Glomerular visceral epithelial cell (primary cell): ENCODE data around the gene TMEM204.
A peak's percentile ranks its signal among the peaks of the same experiment; 100 is the strongest.

Experiments
- DNase-seq: peaks from one replicate; pipeline ENCODE4 v3.0.0-alpha.2; 2016; ENCODE audit errors: extremely low spot score

TMEM204 gene

DNA sequence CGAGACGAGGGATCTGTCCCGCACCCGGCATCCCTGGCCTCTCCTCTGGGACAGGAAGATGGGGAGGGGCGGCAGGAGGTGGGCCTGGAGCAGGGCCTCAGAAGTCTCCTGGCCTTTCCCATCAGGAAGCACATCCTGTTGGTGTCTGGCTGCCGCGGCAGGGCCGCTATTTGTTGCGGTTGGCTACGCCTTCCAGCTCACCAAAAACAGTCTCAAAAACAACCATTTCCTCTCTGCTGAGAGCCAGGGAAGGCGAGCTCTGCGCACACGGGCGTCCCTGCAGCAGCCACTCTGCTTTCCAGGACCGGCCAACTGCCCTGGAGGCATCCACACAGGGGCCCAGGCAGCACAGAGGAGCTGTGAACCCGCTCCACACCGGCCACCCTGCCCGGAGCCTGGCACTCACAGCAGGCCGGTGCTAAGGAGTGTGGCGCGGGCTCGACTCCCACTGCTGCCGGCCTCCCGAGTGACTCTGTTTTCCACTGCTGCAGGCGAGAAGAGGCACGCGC, at the start of gene TMEM204:
Gene TMEM204, plus strand, starts transcription at position 224 of the 509 bp plus-strand sequence. CDS start 610 bp downstream, outside the sequence.
- DNase-seq: no peak

DNA sequence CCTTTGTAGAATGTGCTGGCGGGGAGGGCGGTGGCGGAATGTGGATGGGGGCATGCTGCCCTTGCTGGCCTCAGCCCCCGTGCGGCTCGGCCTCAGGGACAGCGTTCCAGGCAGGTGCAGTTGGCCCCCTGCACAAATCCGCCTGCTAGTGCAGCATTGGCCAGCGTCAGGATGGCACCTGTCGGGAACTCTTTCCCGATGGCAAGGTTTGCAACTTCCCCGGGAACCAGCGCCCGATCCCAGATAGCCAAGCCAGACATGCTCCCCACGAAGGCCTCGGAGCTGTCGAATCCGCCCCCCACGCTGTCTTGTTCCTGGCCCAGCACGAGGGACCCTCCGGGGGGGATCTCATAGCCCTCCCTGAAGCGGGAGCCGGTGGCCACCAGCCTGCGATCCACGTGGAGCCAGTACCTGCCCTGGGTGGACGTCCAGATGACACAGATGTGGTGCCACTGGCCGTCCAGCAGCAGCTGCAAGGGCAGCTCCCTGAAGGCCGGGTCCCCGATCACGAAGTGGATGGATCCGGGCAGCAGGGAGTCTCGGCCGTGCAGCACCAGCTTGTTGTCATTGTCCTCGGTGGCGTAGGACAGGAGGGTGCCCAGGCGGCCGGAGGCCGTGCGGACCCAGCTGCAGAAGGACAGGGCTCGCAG, 47.5 kb upstream of the TMEM204 start:
- DNase-seq: no peak

DNA sequence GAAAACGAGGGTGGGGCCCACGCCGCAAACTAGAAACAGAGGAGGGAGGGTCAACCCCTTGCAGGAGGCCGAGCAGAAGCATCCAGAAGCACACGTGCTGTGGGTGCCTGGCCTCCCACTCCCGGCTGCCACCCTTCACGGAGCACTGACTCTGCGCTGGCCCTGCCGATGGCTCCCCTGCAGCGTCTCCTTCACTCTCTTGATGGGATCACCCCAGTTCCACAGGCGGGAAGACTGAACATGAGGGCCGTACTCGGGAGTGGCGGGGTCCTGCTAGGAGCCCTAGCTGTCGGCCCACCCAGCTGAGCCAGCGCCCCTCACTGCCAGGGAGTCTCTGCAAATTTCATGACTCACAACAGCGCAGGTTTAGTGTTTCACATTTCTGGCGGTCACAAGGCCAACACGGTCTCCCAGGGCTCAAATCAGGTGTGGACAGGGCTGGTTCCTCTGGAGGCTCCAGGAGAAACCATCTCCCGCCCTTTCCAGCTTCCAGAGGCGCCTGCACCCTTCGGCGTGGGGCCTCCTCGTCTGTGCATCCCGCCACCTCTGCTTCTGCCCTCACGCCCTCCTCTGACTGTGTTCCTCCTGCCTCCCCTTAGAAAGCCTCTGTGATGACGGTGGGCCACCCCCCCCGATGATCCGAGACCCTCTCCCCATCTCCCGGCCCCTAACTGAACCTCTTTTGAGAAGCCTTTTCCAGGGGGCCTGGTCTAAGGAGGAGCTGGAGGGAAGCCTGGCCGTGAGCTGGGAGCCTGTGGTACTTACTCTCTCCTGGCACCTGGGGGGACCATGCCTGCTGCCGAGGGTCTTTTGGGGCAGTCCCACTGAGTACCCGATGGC, 46.7 kb upstream of the TMEM204 start:
- no peak for DNase-seq

DNA sequence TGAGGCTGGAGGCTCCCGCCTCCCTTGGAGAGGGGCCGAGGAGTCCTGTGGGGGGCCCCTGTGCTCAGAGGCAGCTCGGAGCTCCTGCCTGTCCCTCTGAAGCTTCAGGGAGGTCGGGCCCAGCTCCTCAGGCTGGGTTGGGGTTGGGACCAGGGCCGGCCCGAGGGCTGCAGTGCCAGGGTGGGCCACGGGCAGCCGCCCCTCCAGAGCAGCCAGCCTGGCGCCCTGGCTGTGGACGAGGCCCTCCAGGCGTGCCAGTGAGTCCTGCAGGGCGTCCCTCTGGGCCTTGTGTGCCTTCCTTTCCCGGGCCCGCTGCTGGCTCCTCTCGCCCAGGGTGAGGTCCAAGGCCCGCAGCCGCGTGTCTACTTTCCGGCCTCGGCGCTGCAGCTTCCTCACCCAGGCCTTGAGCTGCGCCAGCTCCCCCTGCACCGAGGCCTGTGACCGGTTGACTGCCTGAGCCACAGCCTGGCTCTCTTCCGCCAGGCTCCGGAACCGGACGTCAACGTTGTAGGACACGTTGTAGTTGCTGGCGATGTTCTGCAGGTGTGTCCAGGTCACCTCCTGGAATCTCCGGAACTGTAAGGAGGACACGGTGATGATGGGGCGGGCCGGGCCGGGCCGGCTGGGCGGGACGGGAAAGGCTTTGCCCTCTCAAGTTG, 45.9 kb upstream of the TMEM204 start:
- no peak for DNase-seq

DNA sequence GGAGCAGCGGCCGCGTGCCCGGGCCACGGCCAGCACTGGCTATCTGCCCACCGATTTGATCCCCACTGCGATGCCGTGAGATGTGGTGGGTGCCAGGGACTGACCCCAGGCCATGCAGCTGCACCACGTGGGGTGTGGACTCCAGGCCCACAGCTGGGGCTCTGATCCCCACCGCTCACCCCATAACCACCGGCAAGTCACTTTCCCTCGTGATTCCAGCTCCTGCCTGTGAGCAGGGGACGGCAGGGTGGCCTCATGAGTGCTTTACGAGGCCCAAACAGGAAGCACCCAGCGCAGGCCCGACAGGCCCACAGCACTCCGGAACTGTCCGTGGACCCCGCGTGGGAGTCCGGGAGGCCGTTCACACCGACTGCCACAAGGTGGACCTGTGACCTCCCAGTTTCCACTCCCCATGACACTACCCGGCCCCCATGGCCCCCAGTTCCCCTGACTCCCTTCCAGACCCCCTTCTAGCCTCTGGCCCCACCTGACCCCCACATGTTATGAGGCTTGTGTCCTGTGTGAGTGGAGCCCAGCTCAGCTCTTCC, 45.3 kb upstream of the TMEM204 start:
- DNase-seq: no peak

DNA sequence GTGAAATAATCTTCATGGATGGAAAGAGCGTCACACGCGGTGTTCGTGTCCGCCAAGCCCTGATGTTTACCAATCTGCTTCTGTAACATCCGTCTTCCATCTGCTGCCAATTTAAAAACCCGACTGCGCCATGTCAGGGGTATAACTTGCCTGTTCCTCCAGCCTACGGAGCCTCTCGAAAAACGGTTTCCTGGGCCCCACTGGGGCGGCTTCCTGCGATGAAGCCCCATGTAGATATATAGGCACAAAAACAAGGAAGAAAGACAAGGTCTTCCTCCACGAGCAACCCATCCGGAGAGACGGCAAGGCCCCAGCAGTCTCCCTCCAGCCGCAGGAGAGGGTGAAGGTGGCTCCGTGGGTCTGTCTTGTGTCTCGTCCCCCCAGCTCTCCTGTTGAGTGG, 44.8 kb upstream of the TMEM204 start, which contains the start of gene PTX4:
Gene PTX4, minus strand, starts transcription at position 326 of the 400 bp plus-strand sequence. Its CDS starts 35 bp downstream, at position 291.
- DNase-seq: no peak

DNA sequence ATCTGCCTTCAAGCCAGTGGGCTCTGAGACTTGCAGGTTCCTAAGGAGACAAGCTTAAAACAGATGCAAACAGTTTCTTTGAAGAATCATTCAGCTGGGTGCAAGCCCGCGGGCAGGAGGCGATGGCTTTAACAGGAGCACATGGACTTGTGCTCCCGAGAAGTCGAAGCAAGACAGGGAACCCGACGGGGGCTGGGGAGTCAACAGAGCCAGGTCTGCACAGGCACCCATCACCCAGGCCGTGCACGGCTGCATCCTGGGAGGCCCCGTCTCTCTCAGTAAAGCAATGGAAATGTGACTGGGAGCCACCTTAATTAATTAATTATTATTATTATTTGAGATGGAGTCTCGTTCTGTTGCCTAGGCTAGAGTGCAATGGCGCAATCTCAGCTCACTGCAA, 44.4 kb upstream of the TMEM204 start:
- no peak for DNase-seq

DNA sequence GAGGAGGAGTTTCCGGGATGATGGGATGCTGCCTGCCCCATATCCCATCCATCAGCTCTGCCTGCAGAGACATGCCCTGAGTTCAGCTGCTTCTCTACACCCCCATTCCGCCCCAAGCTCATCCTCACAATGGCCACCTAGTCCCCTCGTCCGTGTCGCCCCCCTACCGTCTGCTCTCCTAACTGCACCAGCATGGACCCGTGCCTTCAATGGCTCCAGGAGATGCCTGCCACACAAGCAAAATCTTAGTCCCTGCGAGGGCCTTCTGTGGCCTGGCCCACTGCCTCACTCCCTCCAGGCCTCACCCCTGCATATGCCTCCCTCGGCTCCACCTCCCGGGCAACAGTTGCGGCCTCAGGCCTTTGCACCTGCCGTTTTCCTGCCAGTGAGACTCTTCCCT, 42.1 kb upstream of the TMEM204 start:
- DNase-seq: no peak

DNA sequence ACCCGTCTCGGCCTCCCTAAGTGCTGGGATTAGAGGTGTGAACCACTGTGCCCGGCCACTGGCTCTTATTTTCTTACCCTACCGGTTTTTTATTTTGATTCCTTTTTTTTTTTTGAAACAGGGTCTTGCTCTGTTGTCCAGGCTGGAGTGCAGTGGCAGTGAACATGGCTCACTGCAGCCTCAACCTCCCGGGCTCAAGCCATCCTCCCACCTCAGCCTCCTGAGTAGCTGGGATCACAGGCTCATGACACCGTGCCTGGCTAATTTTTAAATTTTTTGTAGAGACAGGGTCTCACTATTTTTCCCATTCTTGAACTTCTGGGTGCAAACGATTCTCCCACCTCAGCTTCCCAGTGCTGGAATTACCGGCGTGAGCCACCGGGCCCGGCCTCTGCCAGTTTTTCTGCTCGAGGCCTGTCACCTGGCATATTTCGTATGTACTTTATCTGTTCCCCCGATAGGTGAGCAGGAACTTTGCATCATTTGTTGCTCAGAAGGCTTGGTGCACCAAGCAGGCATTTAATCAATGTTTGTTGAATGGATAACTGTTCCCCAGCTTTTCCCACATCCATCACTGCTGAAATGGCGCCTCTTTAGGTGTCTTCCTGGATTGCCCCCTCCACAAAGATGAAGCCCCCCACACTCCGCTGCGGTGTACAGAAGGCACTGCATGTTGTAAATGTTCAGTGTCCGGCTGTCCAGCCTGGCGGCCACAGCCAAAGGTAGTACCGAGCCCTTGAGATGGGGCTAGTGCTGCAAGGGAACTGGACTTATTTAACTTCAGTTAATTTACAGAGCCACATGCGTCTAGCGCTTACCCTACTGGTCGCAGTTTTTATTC, 41.2 kb upstream of the TMEM204 start:
- no peak for DNase-seq

DNA sequence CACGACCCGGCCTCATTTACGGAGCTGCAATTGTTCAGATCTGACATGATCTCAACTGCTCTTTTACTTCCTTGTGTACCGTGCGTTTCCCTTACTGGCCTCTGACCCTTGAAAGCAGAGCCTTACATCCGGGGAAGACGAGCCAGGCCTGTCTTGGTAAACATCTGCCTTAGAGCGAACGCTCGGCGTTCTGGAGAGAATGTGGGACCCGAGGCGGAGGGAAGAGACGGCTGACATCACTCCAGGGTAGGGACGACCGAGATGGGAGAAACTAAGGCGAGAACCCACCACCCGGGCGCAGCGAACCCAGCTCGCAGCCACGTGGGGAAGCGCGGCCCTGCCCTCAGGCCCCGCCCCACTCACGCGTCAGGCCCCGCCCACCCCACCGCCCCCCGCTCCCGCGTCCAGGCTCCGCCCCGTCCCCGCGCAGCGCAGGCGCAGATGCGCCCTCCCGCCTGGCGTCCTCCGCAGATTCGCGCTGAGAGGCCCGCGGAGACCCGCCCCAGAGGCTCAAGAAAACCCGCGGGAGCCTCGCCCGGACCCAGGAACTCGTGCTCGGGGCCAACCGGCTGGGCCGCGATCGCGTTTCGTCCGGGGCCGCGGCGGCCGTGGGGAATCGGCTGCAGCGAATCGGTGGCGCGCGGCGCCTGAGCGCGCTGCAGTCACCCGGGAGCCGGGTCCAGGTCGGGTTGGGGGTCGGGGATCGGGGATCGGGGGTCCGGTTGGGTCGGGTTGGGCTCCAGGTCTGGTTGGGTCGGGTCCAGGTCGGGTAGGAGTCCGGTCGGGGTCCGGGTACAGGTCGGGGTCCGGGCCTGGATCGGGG, 40.3 kb upstream of the TMEM204 start, which contains the start of gene TELO2:
Gene TELO2, plus strand, starts transcription at position 438 of the 823 bp plus-strand sequence. CDS start 922 bp downstream, outside the sequence.
- peak; percentile 80 for DNase-seq

DNA sequence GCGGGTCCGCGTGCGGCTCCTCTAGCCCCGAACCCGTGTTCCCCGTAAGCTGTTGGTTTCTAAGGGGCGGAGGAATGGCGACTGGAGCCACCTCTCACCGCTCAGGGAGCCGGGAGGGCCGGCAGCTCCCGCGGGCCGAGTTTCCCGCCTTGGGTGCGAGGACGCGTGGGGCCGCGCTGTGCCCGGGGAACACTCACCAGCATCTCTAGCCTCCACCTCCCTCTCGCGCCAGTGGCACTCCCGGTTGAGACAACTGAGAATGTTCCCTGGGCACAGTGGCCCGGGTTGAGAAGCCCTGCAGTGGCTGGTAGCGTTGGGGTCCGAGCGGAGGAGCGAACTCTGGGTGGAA, 39.7 kb upstream of the TMEM204 start:
- peak; percentile 25 for DNase-seq

DNA sequence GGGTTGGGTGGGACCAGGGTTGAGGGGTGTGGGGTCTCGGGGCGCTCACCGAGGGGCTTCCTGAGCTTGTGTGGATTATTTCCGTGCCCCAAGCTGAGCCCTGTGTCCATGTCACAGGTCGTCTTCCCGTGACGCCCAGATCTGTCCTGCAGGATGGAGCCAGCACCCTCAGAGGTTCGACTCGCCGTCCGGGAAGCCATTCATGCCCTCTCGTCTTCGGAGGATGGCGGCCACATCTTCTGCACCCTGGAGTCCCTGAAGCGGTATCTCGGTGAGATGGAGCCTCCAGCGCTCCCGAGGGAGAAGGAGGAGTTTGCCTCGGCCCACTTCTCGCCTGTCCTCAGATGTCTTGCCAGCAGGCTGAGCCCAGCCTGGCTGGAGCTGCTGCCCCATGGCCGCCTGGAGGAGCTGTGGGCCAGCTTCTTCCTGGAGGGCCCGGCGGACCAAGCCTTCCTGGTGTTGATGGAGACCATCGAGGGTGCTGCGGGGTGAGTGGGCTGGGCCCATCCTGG, 39.3 kb upstream of the TMEM204 start:
- peak; percentile 53 for DNase-seq

DNA sequence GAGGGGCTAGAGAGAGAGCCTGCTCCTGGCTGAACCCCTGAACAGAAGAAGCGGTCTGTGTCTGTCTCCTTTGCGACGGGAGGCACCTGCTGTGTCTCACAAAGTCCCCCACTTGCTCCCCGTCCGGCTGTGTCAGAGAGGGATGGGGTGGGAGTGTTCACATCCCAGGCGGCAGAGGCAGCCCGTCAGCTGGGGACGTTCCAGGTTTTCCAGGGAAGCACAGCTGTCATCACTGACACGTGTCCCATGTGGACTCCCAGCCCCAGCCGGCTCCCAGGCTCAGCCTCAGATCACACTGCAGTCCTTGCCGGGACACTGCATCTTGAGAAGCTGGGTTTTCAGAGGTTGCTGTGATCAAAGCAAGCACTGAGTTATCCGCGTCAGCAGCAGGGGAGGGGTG, 38.8 kb upstream of the TMEM204 start:
- no peak for DNase-seq

DNA sequence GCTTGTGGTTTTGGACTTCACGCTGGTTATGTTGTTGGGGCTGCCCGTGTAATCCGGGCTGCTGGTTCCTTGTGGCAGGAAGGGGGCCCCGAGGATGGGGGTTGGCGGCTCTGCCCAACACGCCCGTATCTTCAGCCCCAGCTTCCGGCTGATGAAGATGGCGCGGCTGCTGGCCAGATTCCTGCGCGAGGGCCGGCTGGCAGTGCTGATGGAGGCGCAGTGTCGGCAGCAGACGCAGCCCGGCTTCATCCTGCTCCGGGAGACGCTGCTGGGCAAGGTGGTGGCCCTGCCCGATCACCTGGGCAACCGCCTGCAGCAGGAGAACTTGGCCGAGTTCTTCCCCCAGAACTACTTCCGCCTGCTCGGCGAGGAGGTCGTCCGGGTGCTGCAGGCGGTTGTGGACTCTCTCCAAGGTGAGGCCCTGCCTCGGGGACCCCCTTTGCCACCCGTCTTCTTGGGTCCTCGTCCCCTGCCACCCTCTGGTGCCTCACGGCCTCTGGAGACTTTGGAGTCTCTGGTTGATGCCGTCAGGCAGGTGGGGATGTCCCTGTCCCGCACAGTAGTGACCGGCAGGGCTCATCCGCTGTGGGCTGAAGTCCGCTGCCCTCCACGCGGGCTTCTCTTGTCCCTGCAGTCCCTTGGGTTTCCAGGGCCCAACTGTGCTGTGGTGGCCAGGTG, 38.1 kb upstream of the TMEM204 start:
- DNase-seq: no peak

DNA sequence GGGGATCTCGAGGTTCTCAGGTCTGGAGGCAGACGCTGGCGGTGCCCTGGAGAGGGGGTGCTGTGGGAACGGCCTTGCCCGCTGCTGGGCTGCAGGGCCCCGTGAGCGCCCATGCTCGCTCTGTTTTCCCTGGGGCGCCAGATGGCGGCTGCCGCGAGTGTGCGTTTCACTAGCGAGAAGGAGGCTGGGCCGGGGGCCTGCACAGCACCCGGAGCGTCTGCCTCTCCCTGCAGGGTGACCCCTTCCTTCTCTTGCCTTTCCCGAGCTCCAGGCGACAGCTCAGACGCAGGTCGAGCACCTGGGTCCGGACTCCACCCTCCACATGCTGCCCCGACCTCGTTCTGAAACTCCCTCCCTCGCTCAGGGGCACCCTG, 37.6 kb upstream of the TMEM204 start:
- no peak for DNase-seq

DNA sequence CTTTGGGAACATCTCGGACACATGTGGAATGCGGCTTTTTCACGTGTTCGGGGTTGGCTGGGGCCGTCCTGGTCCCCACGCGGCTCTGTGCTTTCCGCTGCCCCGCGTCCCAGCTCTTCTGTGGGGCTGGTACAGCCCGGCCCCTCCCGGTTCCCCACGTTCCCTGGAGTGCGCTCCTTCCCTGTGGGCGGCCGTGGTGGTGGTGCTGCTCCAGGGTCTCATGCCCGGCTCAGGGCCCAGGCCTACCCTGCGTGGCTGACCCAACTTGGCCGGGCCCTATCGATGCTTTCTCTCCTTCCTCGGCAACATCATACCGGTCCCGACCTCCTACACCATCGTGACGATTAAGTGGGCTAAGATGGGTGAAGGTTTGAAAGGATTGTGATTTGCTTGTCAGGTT, 37.0 kb upstream of the TMEM204 start:
- no peak for DNase-seq

DNA sequence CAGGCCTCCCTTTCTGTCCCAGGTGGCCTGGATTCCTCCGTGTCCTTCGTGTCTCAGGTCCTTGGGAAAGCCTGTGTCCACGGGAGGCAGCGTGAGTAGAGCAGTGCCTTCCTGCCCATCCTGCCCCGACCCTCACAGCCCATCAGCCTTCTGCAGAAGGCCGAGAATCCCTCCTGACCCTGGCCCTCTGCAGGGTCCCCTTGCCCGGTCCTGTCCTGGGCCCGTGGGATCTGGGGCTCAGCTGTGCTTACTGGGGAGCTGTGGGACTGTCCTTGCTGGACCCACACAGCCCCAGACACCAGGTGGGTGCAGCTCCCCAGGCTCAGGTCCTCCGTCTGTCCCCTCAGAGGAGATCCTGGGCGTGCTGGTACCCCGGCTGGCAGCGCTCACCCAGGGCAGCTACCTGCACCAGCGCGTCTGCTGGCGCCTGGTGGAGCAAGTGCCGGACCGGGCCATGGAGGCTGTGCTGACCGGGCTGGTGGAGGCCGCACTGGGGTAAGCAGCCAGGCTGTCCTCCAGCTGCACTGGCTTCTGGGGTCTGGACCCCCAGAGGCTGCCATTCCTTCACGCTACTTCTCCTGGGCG, 36.4 kb upstream of the TMEM204 start:
- DNase-seq: no peak

DNA sequence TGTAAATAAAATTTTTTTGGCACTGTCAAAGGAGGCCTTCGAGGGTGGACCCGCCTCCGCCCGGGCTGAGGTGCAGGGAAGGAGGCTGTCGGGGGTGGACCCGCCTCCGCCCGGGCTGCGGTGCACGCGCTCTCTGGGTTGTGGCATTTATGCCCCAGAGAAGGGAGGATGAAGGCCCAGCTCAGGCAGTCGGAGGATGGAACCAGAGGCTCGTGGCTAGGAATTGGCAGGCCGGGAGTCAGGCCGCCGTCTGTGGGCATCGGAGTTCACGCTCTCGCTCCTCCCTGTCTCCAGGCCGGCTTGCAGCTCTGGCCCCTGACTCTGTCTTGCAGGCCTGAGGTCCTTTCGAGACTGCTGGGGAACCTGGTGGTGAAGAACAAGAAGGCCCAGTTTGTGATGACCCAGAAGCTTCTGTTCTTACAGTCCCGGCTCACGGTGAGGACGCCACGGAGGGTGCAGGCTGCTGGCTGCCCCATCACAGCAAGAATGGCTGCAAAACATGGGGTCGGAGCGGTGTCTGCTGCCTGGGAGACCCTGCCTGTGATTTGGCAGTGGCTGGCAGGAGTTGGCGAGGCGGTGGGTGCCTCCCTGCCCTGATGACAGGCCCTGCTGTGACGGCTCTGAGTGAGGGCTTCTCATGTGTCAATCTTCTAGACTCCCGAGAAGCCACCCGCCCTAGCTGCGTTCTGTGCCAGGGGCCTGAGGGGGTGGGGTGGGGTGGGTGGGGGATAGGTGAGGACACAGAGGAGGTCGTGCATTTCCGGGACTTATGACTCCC, 34.4 kb upstream of the TMEM204 start:
- DNase-seq: no peak
